Measurements from ENCODE around the gene KCNJ12. TPM values are rescaled to one million over a fixed set of nuclear protein-coding genes. Genes with fewer than 3 reads are reported as not detected.

The KCNJ12 gene
- total and polyA plus RNA-seq, 2 experiments from 2014 or later = 0.61 to 2.4 TPM

DNA sequence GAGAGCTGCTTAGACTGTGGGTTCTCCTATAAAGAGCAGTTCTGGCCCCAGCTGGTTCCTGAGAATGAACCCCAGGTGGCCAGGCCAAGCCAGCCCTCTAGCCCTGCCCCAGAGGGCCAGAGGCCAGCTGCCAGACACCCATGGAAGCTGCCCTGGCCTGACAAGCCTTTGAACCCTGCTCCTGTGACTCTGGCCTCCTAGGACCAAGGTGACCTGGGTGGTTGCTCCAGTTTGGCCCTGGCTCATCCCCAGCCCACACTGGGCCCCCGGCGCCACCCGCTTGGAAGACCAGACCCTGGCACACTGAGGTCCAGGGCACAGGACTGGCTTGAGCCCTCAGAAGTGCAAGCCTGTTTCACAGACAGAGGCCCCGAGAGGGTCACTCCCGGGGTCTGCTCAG, 6.8 kb upstream of the KCNJ12 start:
- H3K4me3 ChIP-seq = no peak overlapping the region
- no peaks in the 10 kb centered on the region for H4K20me1 ChIP-seq (replicated peaks; ENCODE audit: insufficient read depth)
- H3F3A ChIP-seq (replicated peaks; ENCODE audit: low read depth) = no peaks in the 10 kb centered on the region
- no peak for ATAC-seq
- H3K36me3 ChIP-seq (ENCODE audit: insufficient read depth) = no peaks in the 10 kb centered on the region
- DNase-seq (ENCODE audit: low spot score) = no peak
- no peaks in the 10 kb centered on the region for H3K9me2 ChIP-seq (ENCODE audit: insufficient read depth)
- peaks cover 5% of the 10 kb centered on the region for H3K27me3 Mint-ChIP-seq (ENCODE audit: insufficient read depth, low read depth, poor library complexity)
- H3K9me3 Mint-ChIP-seq = no peaks in the 10 kb centered on the region
- no peak overlapping the region for H3K27ac ChIP-seq (ENCODE audit: low read depth)
- no peak overlapping the region for H3K4me3 Mint-ChIP-seq
- no peak overlapping the region for H3K4me2 ChIP-seq
- H2AFZ ChIP-seq = no peak overlapping the region
- H3K4me1 ChIP-seq (ENCODE audit: insufficient read depth) = peaks cover 9% of the 10 kb centered on the region; the same call in 1 of the 2 replicates
- no peaks in the 10 kb centered on the region for H3K36me3 Mint-ChIP-seq (ENCODE audit: low read depth)
- TF ChIP-seq CREB1 (CRISPR knock-in tag; IDR thresholded peaks at IDR 0.05; ENCODE audit: low read depth) (no peak), EZH2 (IDR thresholded peaks at IDR 0.05; ENCODE audit: low read depth, unreplicated experiment) (no peak), POLR2AphosphoS5 (IDR thresholded peaks at IDR 0.05; ENCODE audit: low read depth) (no peak), ZNF331 (CRISPR knock-in tag; IDR thresholded peaks at IDR 0.05; ENCODE audit: low read depth) (no peak), STAT1 (IDR thresholded peaks at IDR 0.05; ENCODE audit: unreplicated experiment) (no peak), EZH2phosphoT487 (IDR thresholded peaks at IDR 0.05; ENCODE audit: unreplicated experiment) (no peak), ZNF114 (CRISPR knock-in tag; IDR thresholded peaks at IDR 0.05) (no peak), JUNB (IDR thresholded peaks at IDR 0.05; ENCODE audit: unreplicated experiment) (no peak), NANOG (IDR thresholded peaks at IDR 0.05; ENCODE audit: borderline replicate concordance) (no peak)
- TF ChIP-seq, protein P1, sequence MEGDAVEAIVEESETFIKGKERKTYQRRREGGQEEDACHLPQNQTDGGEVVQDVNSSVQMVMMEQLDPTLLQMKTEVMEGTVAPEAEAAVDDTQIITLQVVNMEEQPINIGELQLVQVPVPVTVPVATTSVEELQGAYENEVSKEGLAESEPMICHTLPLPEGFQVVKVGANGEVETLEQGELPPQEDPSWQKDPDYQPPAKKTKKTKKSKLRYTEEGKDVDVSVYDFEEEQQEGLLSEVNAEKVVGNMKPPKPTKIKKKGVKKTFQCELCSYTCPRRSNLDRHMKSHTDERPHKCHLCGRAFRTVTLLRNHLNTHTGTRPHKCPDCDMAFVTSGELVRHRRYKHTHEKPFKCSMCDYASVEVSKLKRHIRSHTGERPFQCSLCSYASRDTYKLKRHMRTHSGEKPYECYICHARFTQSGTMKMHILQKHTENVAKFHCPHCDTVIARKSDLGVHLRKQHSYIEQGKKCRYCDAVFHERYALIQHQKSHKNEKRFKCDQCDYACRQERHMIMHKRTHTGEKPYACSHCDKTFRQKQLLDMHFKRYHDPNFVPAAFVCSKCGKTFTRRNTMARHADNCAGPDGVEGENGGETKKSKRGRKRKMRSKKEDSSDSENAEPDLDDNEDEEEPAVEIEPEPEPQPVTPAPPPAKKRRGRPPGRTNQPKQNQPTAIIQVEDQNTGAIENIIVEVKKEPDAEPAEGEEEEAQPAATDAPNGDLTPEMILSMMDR (conservative IDR thresholded peaks at IDR 0.05; ENCODE audit: low read depth in 2 of 2) = no peak
- TF ChIP-seq, protein P2, sequence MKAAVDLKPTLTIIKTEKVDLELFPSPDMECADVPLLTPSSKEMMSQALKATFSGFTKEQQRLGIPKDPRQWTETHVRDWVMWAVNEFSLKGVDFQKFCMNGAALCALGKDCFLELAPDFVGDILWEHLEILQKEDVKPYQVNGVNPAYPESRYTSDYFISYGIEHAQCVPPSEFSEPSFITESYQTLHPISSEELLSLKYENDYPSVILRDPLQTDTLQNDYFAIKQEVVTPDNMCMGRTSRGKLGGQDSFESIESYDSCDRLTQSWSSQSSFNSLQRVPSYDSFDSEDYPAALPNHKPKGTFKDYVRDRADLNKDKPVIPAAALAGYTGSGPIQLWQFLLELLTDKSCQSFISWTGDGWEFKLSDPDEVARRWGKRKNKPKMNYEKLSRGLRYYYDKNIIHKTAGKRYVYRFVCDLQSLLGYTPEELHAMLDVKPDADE (IDR thresholded peaks at IDR 0.05) = no peak
- TF ChIP-seq, protein P3, sequence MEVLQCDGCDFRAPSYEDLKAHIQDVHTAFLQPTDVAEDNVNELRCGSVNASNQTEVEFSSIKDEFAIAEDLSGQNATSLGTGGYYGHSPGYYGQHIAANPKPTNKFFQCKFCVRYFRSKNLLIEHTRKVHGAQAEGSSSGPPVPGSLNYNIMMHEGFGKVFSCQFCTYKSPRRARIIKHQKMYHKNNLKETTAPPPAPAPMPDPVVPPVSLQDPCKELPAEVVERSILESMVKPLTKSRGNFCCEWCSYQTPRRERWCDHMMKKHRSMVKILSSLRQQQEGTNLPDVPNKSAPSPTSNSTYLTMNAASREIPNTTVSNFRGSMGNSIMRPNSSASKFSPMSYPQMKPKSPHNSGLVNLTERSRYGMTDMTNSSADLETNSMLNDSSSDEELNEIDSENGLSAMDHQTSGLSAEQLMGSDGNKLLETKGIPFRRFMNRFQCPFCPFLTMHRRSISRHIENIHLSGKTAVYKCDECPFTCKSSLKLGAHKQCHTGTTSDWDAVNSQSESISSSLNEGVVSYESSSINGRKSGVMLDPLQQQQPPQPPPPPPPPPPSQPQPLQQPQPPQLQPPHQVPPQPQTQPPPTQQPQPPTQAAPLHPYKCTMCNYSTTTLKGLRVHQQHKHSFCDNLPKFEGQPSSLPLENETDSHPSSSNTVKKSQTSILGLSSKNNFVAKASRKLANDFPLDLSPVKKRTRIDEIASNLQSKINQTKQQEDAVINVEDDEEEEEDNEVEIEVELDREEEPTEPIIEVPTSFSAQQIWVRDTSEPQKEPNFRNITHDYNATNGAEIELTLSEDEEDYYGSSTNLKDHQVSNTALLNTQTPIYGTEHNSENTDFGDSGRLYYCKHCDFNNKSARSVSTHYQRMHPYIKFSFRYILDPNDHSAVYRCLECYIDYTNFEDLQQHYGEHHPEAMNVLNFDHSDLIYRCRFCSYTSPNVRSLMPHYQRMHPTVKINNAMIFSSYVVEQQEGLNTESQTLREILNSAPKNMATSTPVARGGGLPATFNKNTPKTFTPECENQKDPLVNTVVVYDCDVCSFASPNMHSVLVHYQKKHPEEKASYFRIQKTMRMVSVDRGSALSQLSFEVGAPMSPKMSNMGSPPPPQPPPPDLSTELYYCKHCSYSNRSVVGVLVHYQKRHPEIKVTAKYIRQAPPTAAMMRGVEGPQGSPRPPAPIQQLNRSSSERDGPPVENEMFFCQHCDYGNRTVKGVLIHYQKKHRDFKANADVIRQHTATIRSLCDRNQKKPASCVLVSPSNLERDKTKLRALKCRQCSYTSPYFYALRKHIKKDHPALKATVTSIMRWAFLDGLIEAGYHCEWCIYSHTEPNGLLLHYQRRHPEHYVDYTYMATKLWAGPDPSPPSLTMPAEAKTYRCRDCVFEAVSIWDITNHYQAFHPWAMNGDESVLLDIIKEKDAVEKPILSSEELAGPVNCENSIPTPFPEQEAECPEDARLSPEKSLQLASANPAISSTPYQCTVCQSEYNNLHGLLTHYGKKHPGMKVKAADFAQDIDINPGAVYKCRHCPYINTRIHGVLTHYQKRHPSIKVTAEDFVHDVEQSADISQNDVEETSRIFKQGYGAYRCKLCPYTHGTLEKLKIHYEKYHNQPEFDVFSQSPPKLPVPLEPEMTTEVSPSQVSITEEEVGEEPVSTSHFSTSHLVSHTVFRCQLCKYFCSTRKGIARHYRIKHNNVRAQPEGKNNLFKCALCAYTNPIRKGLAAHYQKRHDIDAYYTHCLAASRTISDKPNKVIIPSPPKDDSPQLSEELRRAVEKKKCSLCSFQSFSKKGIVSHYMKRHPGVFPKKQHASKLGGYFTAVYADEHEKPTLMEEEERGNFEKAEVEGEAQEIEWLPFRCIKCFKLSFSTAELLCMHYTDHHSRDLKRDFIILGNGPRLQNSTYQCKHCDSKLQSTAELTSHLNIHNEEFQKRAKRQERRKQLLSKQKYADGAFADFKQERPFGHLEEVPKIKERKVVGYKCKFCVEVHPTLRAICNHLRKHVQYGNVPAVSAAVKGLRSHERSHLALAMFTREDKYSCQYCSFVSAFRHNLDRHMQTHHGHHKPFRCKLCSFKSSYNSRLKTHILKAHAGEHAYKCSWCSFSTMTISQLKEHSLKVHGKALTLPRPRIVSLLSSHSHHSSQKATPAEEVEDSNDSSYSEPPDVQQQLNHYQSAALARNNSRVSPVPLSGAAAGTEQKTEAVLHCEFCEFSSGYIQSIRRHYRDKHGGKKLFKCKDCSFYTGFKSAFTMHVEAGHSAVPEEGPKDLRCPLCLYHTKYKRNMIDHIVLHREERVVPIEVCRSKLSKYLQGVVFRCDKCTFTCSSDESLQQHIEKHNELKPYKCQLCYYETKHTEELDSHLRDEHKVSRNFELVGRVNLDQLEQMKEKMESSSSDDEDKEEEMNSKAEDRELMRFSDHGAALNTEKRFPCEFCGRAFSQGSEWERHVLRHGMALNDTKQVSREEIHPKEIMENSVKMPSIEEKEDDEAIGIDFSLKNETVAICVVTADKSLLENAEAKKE (CRISPR knock-in tag; IDR thresholded peaks at IDR 0.05) = no peak
- TF ChIP-seq, protein P4, sequence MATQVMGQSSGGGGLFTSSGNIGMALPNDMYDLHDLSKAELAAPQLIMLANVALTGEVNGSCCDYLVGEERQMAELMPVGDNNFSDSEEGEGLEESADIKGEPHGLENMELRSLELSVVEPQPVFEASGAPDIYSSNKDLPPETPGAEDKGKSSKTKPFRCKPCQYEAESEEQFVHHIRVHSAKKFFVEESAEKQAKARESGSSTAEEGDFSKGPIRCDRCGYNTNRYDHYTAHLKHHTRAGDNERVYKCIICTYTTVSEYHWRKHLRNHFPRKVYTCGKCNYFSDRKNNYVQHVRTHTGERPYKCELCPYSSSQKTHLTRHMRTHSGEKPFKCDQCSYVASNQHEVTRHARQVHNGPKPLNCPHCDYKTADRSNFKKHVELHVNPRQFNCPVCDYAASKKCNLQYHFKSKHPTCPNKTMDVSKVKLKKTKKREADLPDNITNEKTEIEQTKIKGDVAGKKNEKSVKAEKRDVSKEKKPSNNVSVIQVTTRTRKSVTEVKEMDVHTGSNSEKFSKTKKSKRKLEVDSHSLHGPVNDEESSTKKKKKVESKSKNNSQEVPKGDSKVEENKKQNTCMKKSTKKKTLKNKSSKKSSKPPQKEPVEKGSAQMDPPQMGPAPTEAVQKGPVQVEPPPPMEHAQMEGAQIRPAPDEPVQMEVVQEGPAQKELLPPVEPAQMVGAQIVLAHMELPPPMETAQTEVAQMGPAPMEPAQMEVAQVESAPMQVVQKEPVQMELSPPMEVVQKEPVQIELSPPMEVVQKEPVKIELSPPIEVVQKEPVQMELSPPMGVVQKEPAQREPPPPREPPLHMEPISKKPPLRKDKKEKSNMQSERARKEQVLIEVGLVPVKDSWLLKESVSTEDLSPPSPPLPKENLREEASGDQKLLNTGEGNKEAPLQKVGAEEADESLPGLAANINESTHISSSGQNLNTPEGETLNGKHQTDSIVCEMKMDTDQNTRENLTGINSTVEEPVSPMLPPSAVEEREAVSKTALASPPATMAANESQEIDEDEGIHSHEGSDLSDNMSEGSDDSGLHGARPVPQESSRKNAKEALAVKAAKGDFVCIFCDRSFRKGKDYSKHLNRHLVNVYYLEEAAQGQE (IDR thresholded peaks at IDR 0.05; ENCODE audit: unreplicated experiment) = no peak
- H3K79me2 ChIP-seq (replicated peaks; ENCODE audit: insufficient read depth) = no peaks in the 10 kb centered on the region
- H3K27me3 ChIP-seq (ENCODE audit: insufficient read depth) = peaks cover 1% of the 10 kb centered on the region; the same call in 1 of the 2 replicates
- no peak overlapping the region for H3K27ac Mint-ChIP-seq
- peaks cover 26% of the 10 kb centered on the region for H3K4me1 Mint-ChIP-seq

All from GM23338 (cell line).